HCT116 (cell line): ENCODE data around the gene AFDN.

Experiments used
- EZH2 ChIP-seq: fragments of 200-600 bp; sonication (generic); IDR thresholded peaks from 2 replicates; pipeline ENCODE4 v1.6.1; 2017; ENCODE audit warnings: antibody characterized with exemption, mixed run types
- POLR2A ChIP-seq: IDR thresholded peaks from 2 replicates; pipeline ENCODE4 v1.7.0; 2011; ENCODE audit warnings: borderline replicate concordance; ENCODE audit not compliant: insufficient read depth, insufficient read length; ENCODE audit errors: extremely low read depth

DNA sequence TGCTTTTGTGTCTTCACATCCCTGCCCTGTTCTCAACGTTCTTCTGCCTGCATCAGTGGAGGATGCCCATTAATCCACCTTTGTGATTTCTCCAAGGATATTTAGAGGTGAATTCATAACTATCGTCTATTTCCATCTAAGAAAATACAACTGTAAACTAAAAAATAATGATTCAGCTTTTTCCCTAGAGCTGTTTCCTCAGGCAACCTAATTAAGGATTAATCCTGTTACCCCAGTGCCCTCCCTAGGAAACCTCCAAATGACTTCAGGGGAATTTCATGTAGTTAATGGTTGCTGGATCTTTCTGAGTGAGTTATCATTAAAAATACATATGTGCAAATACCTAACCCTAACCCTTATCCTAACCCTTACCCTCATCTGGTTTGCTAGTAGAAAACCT lies 14.6 kb upstream of the AFDN start:
- TF ChIP-seq EZH2 (no peak), POLR2A (no peak)
